GM23248 (cell line): Measurements from ENCODE around the gene TIMM22.

Experiments
- EZH2 ChIP-seq: fragments of 200-600 bp; sonication (generic); IDR thresholded peaks from 2 replicates; pipeline ENCODE4 v1.6.1; 2018; ENCODE audit warnings: antibody characterized with exemption, mild to moderate bottlenecking; ENCODE audit not compliant: insufficient read depth, poor library complexity, severe bottlenecking
- EZH2phosphoT487 ChIP-seq: fragments of 200-600 bp; sonication (generic); IDR thresholded peaks from 2 replicates; pipeline ENCODE4 v1.6.1; 2018; ENCODE audit warnings: antibody characterized with exemption, moderate library complexity, mild to moderate bottlenecking, low read depth; ENCODE audit not compliant: insufficient read depth

DNA sequence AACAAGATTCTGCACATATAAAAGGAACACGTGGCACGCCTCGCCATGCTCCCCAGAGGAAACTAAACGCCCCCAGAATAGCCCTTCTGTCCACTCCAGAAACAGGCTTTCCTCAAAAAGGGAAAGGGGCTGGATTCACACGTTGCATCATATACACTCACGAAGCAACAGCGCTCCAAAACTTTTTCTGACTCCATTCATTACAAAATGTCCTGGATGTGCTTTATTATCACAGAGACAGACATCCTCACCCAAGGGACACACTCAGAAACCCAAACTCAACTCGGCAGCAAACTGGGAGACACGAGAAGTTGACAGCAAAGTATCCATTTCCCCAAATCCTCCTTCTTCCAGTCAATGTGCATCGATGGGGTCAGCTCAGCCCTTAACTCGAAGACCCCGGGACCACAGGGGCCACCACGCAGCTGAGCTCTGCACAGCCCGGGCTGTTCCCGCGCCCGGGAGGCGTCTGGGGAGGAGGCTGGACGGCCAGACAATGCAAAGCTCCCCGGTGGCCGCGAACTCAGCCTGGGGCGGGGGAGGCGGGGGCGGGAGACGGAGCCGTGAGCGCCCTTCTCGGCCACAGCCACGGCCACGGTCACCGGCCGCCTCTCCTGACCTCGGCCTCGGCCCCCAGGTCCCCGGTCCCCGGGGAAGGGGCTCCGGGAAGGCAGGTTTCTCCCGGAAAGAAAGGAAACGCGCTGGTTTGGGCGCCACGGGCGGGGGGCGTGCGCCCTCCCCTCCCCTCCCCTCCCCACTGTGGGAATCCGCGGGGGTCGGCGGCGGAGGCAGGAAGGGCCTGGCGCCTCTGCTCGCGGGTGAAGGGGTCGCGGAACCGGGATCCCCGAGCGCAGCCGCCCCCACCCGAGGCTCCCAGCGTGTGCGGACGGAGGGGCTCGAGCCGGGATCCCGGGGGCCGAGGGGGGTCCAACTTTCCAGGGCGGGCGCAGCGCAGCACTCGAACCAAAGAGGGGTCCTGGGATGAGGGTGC, 18.5 kb upstream of the TIMM22 start:
- TF ChIP-seq EZH2 (no peak), EZH2phosphoT487 (no peak)
